GM21515 (cell line): Measurements from ENCODE around the gene RWDD3.
A peak's percentile ranks its signal among the peaks of the same experiment; 100 is the strongest.

Experiments used
- ATAC-seq: cut with Tn5 transposase; IDR thresholded peaks from one replicate; pipeline ENCODE4 v1.9.1; 2021; ENCODE audit not compliant: unreplicated experiment

The RWDD3 gene

GRCh38 chr1:95233737-95234500 is at the start of gene RWDD3:
TSS of gene RWDD3 (plus strand) at chr1:95234210. CDS start at chr1:95234231, 21 bp downstream.
- ATAC-seq: peak; percentile 98

- no peak for ATAC-seq
Measured at GRCh38 chr1:95186149-95186548, 47.9 kb upstream of the RWDD3 start.

- ATAC-seq: no peak
Measured at GRCh38 chr1:95193591-95193990, 40.4 kb upstream of the RWDD3 start.

GRCh38 chr1:95195046-95195445 is 39.0 kb upstream of the RWDD3 start:
- ATAC-seq: no peak

- ATAC-seq: no peak
Measured at GRCh38 chr1:95196017-95196416, 38.0 kb upstream of the RWDD3 start.

GRCh38 chr1:95197616-95198252 is 36.3 kb upstream of the RWDD3 start:
- no peak for ATAC-seq

- no peak for ATAC-seq
Measured at GRCh38 chr1:95201905-95202304, 32.1 kb upstream of the RWDD3 start.

- ATAC-seq: no peak
Measured at GRCh38 chr1:95203908-95204437, 30.0 kb upstream of the RWDD3 start.

- no peak for ATAC-seq
Measured at GRCh38 chr1:95206514-95206913, 27.5 kb upstream of the RWDD3 start.

- ATAC-seq: no peak
Measured at GRCh38 chr1:95207223-95207935, 26.6 kb upstream of the RWDD3 start.

- no peak for ATAC-seq
Measured at GRCh38 chr1:95208876-95209275, 25.1 kb upstream of the RWDD3 start.

- ATAC-seq: no peak
Measured at GRCh38 chr1:95209291-95209690, 24.7 kb upstream of the RWDD3 start.

GRCh38 chr1:95216292-95216990 is 17.6 kb upstream of the RWDD3 start:
- ATAC-seq: no peak

GRCh38 chr1:95217371-95217770 is 16.6 kb upstream of the RWDD3 start:
- ATAC-seq: no peak

- no peak for ATAC-seq
Measured at GRCh38 chr1:95219407-95219806, 14.6 kb upstream of the RWDD3 start.

GRCh38 chr1:95221306-95221705 is 12.7 kb upstream of the RWDD3 start:
- no peak for ATAC-seq

GRCh38 chr1:95222629-95223028 is 11.4 kb upstream of the RWDD3 start:
- no peak for ATAC-seq

- ATAC-seq: no peak
Measured at GRCh38 chr1:95223110-95223509, 10.9 kb upstream of the RWDD3 start.

GRCh38 chr1:95226781-95227660 is 7.0 kb upstream of the RWDD3 start:
- no peak for ATAC-seq

GRCh38 chr1:95229037-95229436 is 5.0 kb upstream of the RWDD3 start:
- ATAC-seq: no peak
